Stimulated activated naive CD8-positive, alpha-beta T cell treated with anti-CD3 and anti-CD28 coated beads, Interleukin-15, Interleukin-2, amounts not matched to agents 100 U/mL and 50 U/mL, for 24 hours (primary cell): ENCODE measurements around the gene BLOC1S1.
A peak's percentile ranks its signal among the peaks of the same experiment; 100 is the strongest.

Experiments used
- ATAC-seq: fragments of 150-1000 bp; cut with Tn5 transposase; one replicate; pipeline ENCODE4 v1.10.0; 2021
- DNase-seq: peaks from one replicate; pipeline ENCODE4 v3.0.0; 2021

BLOC1S1 gene

GRCh38 chr12:55694651-55695050 lies 21.2 kb upstream of the BLOC1S1 start:
- ATAC-seq: no peak
- no peak for DNase-seq

GRCh38 chr12:55695349-55695748 lies 20.5 kb upstream of the BLOC1S1 start:
- no peak for DNase-seq
- ATAC-seq: no peak

- DNase-seq (no peak), ATAC-seq (no peak)
Measured at GRCh38 chr12:55696141-55696540, 19.7 kb upstream of the BLOC1S1 start.

- ATAC-seq: no peak
- DNase-seq: no peak
Measured at GRCh38 chr12:55696796-55697462, 18.9 kb upstream of the BLOC1S1 start.

- DNase-seq: no peak
- ATAC-seq: no peak
Measured at GRCh38 chr12:55697686-55698085, 18.2 kb upstream of the BLOC1S1 start.

- no peak for DNase-seq
- ATAC-seq: no peak
Measured at GRCh38 chr12:55698241-55698955, 17.4 kb upstream of the BLOC1S1 start.

GRCh38 chr12:55698965-55699364 lies 16.9 kb upstream of the BLOC1S1 start:
- no peak for DNase-seq
- no peak for ATAC-seq

- DNase-seq: no peak
- no peak for ATAC-seq
Measured at GRCh38 chr12:55699471-55700055, 16.3 kb upstream of the BLOC1S1 start.

GRCh38 chr12:55700255-55701018 lies 15.4 kb upstream of the BLOC1S1 start:
- no peak for ATAC-seq

GRCh38 chr12:55702861-55703260 lies 13.0 kb upstream of the BLOC1S1 start:
- ATAC-seq (no peak), DNase-seq (no peak)

More at GRCh38 chr12:55700255-55701018, 15.4 kb upstream of the BLOC1S1 start:
- DNase-seq: no peak

- DNase-seq: no peak
- ATAC-seq: no peak
Measured at GRCh38 chr12:55703288-55703687, 12.6 kb upstream of the BLOC1S1 start.

GRCh38 chr12:55703901-55704761 lies 11.7 kb upstream of the BLOC1S1 start:
- no peak for DNase-seq
- ATAC-seq: no peak

- ATAC-seq (no peak), DNase-seq (no peak)
Measured at GRCh38 chr12:55704824-55705718, 10.8 kb upstream of the BLOC1S1 start.

GRCh38 chr12:55705782-55706402 lies 10.0 kb upstream of the BLOC1S1 start:
- DNase-seq (peak; percentile 35), ATAC-seq (no peak)

GRCh38 chr12:55706568-55707218 lies 9.2 kb upstream of the BLOC1S1 start:
- DNase-seq: no peak
- ATAC-seq: no peak

GRCh38 chr12:55707219-55707671 lies 8.6 kb upstream of the BLOC1S1 start:
- ATAC-seq (no peak), DNase-seq (peak; percentile 24)

- DNase-seq (peak; percentile 73), ATAC-seq (peak; percentile 65)
Measured at GRCh38 chr12:55707841-55708694, 7.8 kb upstream of the BLOC1S1 start, which contains the start of gene ITGA7. TSS of gene ITGA7 (minus strand) at chr12:55707904. CDS start at chr12:55707682, 222 bp downstream.

- no peak for ATAC-seq
- DNase-seq: no peak
Measured at GRCh38 chr12:55708695-55709233, 7.1 kb upstream of the BLOC1S1 start.
